GM10266 (cell line): ENCODE measurements around the gene SFXN4.

Source experiments
- DNase-seq: peaks from one replicate; pipeline ENCODE4 v3.0.0; 2012; ENCODE audit errors: extremely low spot score
- CTCF ChIP-seq: IDR thresholded peaks from 2 replicates; pipeline ENCODE4 v1.5.1; 2012; ENCODE audit warnings: mild to moderate bottlenecking, low read depth; ENCODE audit not compliant: control insufficient read depth, insufficient read depth; ENCODE audit errors: missing control alignments

The SFXN4 gene

GRCh38 chr10:119129721-119130120 lies 35.8 kb downstream of the SFXN4 start:
- no peak for DNase-seq
- no peak for TF ChIP-seq CTCF

DNA sequence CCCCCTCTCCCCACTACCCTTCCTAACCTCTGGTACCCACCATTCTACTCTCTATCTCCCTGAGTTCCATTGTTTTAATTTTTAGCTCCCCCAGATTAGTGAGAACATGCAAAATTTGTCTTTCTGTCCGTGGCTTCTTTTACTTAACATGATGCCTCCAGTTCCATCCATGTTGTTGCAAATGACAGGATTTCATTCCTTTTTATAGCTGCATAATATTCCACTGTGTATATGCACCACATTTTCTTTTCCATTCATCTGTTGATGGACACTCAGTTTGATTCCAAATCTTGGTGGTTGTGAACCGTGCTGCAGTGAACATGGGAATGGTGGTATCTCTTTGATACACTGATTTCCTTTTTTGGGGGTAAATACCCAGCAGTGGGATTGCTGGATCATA lies 39.6 kb downstream of the SFXN4 start:
- TF ChIP-seq CTCF, result no peak
- DNase-seq, result no peak

- no peak for DNase-seq
- TF ChIP-seq CTCF, result no peak
These were observed 44.6 kb downstream of the SFXN4 start for GRCh38 chr10:119120875-119121274.

DNA sequence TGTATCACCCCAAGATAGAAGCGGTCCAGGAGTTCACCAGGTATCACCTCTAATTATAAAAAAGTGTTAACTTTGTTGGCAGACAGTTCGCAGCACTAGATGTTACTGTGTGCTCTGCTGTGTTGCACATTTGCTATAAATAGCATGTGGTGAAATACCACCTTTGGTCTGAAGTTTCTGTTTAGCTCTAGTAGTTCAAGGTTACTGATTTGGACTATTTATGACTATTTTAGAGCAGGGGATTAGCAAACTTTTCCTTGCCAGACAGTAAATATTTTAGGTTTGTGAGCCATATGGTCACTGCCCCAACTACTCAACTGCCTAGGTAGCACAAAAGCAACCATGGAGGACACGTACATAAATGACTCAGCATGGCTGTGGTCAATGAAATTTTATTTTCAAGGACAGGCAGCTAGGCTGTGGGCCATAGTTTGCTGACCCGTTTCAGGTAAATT lies 45.1 kb downstream of the SFXN4 start:
- peak; percentile 59 for DNase-seq
- TF ChIP-seq CTCF, result no peak

DNA sequence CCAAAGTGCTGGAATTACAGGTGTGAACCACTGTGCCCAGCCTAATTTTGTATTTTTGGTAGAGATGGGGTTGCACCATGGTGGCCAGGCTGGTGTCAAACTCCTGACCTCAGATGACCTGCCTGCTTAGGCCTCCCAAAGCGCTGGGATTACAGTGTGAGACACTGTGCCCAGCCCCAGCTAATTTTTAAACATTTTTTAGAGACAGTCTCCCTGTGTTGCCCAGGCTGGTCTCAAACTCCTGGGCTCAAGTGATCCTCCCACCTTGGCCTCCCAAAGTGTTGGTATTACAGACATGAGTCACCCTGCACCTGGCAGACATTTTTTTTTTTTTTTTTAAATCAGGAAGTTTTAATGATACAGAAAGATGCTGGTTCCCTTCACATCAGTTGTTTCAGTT lies 46.1 kb downstream of the SFXN4 start:
- DNase-seq, result no peak
- TF ChIP-seq CTCF, result no peak

GRCh38 chr10:119118231-119118630 lies 47.3 kb downstream of the SFXN4 start:
- no peak for DNase-seq
- no peak for TF ChIP-seq CTCF

DNA sequence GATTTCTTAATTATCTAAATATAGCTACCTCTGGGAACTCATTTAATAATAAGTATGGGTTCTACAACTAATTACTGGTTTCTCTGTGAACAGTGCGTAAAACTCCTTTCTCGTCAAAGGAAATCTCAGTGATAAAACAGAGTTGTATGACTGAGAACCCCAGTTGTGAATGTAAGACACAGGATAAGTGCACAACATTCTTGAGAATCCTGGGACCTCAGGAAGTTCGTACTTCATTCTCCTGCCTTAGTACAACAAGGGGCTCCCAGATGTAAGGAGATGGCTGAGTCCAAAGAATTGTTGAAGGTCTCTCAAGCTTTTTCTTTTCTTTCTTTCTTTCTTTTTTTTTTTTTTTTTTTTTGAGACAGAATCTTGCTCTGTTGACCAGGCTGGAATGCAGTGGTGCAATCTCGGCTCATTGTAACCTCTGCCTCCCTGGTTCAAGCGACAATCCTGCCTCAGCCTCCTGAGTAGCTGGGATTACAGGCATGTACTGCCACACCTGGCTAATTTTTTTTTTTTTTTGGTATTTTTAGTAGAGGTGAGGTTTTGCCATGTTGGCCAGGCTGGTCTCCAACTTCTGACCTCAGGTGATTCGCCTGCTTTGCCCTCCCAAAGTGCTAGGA lies 49.1 kb downstream of the SFXN4 start:
- no peak for DNase-seq
- TF ChIP-seq CTCF, result no peak
